Mucosa of stomach (tissue), 1 donor: ENCODE data around the gene TBX4.

ENCODE experiments used
- H3K27me3 ChIP-seq: one replicate; pipeline ENCODE4 v1.7.0; 2013; ENCODE audit warnings: mild to moderate bottlenecking, low read length; ENCODE audit not compliant: control insufficient read depth, insufficient read depth
- H3K36me3 ChIP-seq: one replicate; pipeline ENCODE4 v1.7.0; 2013; ENCODE audit warnings: low read length; ENCODE audit not compliant: control insufficient read depth, insufficient read depth
- H3K4me1 ChIP-seq: one replicate; pipeline ENCODE4 v1.7.0; 2013; ENCODE audit warnings: mild to moderate bottlenecking, low read length; ENCODE audit not compliant: control insufficient read depth, insufficient read depth
- H3K4me3 ChIP-seq: one replicate; pipeline ENCODE4 v1.7.0; 2013; ENCODE audit warnings: low read length
- H3K9ac ChIP-seq: one replicate; pipeline ENCODE4 v1.7.0; 2013; ENCODE audit warnings: mild to moderate bottlenecking, low read length, moderate library complexity
- H3K9me3 ChIP-seq: one replicate; pipeline ENCODE4 v1.7.0; 2013; ENCODE audit warnings: mild to moderate bottlenecking, low read length, moderate library complexity; ENCODE audit not compliant: control insufficient read depth
- donor health status: Pancreatic carcinoma.

TBX4 gene

DNA sequence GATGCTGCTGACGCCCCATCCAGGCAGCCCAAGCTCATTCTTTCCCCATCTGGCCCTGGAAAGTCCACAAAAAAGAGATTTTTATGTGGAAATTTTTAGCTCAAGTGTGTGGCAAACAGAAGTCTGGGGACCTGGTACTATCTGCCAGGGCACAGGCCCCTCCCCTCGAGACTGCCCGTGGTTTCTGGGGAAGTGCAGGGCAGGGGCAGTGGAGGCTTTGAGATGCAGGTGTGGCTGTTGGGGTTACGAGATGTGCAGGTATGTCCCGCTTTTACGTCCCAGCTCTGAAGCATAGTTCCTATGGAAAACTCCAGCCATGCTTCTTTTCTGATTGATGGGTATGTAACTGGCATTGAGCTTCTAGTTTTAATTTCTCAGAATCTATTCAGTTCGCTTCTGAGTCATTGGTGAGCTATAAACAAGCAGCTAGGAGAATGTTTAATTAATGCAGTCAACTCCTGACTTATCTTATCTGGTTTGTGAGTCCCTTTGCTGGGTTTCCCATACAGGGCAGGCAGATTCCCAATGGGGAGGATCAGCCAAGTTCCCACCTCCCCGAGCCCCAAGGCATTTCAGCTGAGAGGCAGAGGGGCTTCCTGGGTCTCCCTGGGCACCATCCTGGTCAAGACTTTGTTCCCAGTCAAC, 16.2 kb downstream of the TBX4 start:
- H3K36me3 ChIP-seq: no peaks in the 10 kb centered on the region
- no peak overlapping the region for H3K4me3 ChIP-seq
- no peak overlapping the region for H3K9ac ChIP-seq
- H3K27me3 ChIP-seq: peaks cover 13% of the 10 kb centered on the region
- H3K4me1 ChIP-seq: peaks cover 22% of the 10 kb centered on the region
- H3K9me3 ChIP-seq: no peaks in the 10 kb centered on the region

DNA sequence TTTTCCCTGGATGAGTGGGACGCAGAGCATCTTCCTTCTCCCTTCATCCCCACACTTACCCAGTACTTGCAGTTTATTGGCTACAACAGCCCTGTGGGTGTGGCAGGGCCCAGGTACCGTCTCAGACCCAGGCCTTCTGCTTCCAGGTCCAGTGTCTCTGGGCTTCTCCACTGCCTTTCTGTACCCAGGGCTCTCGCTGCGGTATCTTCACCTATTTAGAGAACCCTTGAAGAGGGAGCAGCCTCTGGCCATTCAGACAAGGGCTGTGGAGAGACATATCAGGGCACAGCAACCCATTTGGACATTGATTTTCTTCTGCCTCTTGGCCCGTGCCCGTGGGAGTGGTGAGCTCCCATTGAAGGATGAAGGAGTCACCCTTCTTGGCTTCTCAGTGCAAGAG, 17.3 kb downstream of the TBX4 start:
- Histone ChIP-seq H3K4me3 (no peak overlapping the region), H3K36me3 (no peaks in the 10 kb centered on the region), H3K9ac (no peak overlapping the region), H3K4me1 (peaks cover 22% of the 10 kb centered on the region), H3K27me3 (peaks cover 11% of the 10 kb centered on the region), H3K9me3 (no peaks in the 10 kb centered on the region)

DNA sequence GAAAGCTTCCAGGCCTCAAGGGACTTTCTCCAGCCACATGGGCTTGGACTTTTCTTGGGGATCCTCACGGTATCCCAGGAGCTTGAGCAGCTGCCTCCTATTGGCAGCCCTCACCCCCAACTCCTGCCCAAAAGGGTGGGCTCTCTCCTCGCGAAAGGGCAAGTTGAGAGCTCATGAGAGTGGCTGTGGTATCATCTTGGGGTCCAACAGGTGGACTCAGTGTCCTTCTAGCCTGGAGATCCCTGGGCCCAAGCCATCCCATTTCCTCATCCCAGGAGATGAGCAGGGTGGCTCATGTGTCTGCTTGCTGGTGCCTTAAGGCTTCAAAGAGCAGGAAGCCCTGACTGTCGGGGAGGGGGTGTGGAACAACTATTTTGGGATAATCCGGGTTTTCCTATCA, 17.7 kb downstream of the TBX4 start:
- no peaks in the 10 kb centered on the region for H3K36me3 ChIP-seq
- peaks cover 22% of the 10 kb centered on the region for H3K4me1 ChIP-seq
- H3K9me3 ChIP-seq: no peaks in the 10 kb centered on the region
- no peak overlapping the region for H3K9ac ChIP-seq
- H3K4me3 ChIP-seq: no peak overlapping the region
- peaks cover 11% of the 10 kb centered on the region for H3K27me3 ChIP-seq

DNA sequence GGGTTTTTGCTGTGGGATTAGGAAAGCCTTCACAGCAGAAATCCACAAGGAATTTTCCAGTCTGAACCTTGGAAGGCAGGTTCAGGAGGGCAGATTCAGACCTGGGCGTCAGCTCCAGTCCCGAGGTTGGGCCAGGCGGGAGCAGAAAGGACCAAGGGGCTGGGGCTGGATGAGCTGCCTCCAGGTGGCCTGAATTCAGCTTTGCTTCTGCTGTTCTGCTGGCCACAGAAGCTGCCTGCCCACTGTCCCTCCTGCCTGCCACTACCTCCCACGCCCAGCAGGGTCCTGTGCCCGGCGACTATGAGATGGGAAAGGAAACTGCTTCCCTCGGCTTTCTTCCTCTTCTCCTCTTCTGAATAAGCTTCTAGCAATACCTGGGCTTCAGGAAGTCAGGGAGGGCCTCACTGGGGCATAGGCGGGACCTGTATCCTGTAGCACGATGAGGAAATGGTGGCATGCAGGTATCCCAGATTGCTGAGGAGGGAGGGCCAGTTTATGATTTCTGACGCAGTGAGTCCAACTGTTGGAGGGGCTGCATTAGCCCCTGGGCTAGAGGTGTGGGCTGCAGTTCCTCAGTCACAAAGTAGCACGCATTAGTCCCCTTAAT, 18.4 kb downstream of the TBX4 start:
- peaks cover 22% of the 10 kb centered on the region for H3K4me1 ChIP-seq
- H3K4me3 ChIP-seq: no peak overlapping the region
- H3K9ac ChIP-seq: no peak overlapping the region
- H3K36me3 ChIP-seq: no peaks in the 10 kb centered on the region
- H3K27me3 ChIP-seq: peaks cover 15% of the 10 kb centered on the region
- no peaks in the 10 kb centered on the region for H3K9me3 ChIP-seq

DNA sequence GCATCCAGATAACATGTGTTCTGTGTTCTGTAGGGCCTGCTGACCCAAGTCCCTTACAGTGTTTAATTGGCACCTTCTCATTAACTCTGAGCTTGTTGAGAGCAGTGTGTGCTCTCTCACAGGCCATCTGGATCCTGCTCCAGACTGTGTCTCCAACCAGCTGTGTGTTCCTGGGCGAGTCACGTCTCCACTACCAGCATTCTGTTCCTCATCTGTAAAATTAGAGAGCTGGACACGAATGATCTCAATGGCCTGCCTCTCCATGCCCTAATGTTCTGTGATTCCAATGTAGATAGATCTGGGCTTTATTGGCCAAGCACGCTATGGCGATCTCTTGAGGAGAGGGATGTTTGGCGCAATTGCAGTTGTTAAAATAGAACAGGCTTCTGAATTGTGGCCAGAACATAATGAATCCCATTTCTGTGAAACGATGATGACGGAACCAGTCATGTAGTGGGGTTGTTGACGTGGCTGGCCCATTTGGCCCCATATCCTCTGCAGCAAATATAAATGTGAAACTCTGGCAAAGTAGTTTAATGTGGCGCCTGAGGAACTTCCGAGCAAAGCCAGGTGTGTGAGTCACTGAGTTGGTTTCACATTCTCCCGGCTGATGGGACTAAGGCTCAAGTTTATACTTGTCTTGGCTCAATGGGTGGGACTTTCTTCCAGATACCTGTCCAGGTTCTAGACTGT, 22.2 kb downstream of the TBX4 start:
- Histone ChIP-seq H3K36me3 (no peaks in the 10 kb centered on the region), H3K4me3 (no peak overlapping the region), H3K9me3 (no peaks in the 10 kb centered on the region), H3K4me1 (no peaks in the 10 kb centered on the region), H3K27me3 (peaks cover 26% of the 10 kb centered on the region), H3K9ac (no peak overlapping the region)

DNA sequence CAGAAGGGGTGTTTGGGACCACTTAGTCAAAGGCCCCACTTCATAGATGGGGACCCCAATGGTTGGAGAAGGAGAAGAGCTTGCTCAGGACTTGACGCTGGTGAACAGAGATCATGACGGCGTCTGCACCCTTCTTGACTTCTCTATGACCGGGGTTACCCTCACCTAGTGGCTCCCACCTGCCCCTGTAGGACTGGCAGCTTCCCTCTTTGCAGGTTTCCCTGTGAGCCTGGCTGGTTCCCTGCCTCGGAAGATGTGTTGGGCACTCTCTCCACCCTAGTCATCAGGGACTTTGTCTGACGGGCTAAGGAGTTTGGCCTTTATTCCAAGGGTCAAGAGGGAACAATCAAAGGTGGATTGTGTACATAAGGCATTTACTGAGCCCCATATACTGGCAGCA, 22.7 kb downstream of the TBX4 start:
- Histone ChIP-seq H3K4me3 (no peak overlapping the region), H3K9ac (no peak overlapping the region), H3K4me1 (no peaks in the 10 kb centered on the region), H3K9me3 (no peaks in the 10 kb centered on the region), H3K36me3 (no peaks in the 10 kb centered on the region), H3K27me3 (peaks cover 24% of the 10 kb centered on the region)

DNA sequence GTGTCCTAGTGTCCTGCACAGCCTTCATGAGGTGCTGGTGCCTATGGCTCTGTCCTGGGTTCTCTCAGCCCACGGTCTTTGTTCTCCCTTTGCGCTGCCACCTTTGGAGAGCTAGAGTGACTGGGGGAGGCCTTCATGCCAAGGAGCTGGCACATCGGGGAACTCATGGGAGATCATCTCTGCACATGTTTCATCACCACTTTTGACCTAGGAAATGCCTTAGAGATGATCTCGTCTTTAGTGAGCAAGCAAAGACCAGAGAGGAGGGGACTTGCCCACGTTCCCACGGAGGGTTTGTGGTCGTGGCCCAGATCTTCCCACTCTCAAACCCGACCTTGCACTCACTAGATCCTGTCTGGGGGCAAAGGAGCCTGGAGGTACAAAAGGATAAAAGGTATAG, 23.5 kb downstream of the TBX4 start:
- Histone ChIP-seq H3K9me3 (no peaks in the 10 kb centered on the region), H3K4me1 (no peaks in the 10 kb centered on the region), H3K9ac (no peak overlapping the region), H3K27me3 (peaks cover 20% of the 10 kb centered on the region), H3K36me3 (no peaks in the 10 kb centered on the region), H3K4me3 (no peak overlapping the region)

DNA sequence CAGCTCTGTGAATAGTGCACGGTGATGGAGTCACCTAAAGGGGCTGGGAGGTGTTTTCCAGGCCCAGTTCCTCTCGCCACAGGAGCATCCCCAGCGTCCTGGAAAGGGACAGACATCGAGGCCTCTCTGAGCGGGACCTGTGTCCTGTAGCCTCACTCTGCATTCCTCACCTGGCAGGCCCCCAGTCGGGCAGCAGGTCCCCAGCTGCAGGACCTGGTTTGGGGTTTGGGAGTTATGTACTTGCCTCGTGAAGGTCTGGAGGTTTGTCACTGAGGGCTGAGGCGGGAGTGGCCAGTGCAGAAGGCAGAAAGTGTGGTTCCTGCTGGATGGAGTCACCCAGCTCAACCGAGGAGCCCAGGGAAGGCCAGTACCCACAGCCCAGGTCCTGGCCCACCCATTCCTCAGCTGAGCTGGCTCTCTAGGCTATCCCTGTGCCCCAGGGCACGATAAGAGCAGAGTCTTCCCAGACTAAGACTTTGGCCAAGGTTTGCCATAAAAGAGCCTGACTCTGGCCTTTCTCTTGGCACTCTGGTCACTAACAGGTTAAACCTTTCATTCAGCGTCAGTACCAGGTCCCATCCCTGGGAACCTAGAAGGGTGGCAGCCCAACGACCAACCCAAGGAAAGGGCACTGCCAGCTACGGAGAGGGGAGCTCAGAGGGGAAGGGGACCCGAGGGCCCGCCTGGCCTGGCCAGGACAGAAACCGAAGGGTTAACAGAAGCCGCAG, 24.4 kb downstream of the TBX4 start:
- H3K9ac ChIP-seq: no peak overlapping the region
- H3K4me3 ChIP-seq: no peak overlapping the region
- no peaks in the 10 kb centered on the region for H3K9me3 ChIP-seq
- H3K4me1 ChIP-seq: no peaks in the 10 kb centered on the region
- H3K27me3 ChIP-seq: peaks cover 20% of the 10 kb centered on the region
- H3K36me3 ChIP-seq: no peaks in the 10 kb centered on the region

DNA sequence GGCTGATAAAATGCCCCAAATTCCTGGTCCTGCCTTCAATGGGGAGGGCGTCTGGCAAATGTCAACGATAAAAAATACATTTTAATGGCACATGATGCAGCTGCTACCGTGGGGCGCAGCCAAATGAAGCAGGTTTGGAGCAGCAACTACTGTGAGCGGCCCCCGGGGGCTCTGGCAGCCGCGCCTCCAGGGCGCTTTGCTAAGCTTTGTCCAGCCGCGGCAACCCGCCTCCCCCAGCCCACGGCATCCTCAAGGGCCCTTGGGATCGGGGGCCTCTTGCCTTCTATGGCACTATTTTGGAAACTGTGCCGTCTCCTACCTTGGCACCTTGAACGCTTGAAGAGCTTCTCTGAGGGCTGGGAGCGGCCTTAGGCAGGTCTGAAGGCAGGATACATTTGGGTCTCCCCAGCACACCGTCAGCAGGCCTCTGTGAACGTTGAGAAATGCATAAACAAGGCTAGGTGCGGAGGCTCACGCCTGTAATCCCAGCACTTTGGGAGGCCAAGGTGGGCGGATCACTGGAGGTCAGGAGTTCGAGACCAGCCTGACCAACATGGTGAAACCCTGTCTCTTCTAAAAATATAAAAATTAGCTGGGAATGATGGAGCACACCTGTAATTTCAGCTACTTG, 25.1 kb downstream of the TBX4 start:
- H3K4me1 ChIP-seq: no peaks in the 10 kb centered on the region
- no peak overlapping the region for H3K4me3 ChIP-seq
- peaks cover 20% of the 10 kb centered on the region for H3K27me3 ChIP-seq
- H3K9me3 ChIP-seq: no peaks in the 10 kb centered on the region
- H3K9ac ChIP-seq: no peak overlapping the region
- no peaks in the 10 kb centered on the region for H3K36me3 ChIP-seq

DNA sequence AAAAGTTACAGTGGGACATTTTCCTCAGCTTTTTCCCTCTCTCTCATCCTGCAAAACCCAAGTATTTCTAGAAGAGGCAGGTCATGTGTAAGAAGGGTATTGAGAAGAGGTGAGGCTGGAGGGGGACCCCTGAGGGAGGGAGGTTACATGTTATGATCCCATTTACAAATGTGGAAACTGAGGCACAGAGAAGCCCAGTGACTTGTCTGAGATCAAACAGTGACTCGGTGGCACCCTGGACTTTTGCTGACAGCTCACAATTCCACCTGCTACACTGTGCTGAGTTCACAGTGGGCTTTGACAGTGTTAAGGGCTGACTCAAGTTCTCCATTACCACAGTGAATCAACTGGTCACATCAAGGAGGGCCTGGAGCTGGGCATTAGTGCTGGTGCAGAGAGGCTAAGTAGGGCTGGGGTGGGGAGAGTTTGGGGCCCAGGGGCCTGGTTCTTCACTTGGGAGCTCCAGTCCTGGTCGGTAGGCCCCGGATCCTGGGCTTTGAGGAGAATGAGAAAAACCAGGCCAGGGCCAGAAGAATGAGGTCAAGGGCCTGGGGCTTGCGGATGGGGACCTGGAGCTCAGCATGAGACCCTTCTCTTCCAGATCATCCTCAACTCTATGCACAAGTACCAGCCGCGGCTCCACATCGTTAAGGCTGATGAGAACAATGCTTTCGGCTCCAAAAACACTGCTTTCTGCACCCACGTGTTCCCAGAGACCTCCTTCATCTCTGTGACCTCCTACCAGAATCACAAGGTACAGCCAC, 26.0 kb downstream of the TBX4 start:
- Histone ChIP-seq H3K9me3 (no peaks in the 10 kb centered on the region), H3K4me3 (no peak overlapping the region), H3K27me3 (peaks cover 20% of the 10 kb centered on the region), H3K9ac (no peak overlapping the region), H3K36me3 (no peaks in the 10 kb centered on the region), H3K4me1 (no peaks in the 10 kb centered on the region)

DNA sequence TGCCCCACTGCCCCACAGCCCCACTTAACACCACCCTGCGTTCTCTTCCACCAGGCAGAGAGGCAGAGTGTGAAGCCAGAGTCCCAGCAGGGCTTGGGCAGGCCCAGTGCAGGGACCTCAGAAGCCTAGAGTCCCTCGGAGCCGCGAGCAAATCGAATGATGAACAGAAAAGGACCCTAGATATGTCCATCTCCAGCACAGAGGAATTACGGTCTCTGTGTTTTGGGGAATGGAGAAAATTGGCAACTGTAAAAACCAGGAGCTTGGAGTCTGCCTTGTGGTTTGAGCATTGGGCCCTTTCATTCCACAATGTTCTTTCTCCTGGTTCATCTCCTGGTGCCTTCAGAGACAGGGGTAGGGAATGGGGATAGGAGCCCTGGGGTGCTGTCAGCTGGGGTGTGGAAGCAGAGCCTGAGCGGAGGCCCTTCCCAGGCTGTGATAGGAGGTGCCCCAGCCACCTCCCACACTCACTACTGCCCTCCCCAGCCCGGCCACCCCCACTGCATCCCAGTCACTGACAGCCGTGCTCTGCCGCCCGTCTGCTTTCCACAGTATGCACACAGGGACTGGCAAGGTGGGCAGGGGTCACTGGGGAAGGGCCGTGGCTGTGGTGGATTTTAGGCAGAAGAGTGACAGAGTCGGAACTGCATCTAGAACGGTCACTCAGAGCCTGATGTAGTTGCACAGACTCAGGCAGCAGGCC, 26.7 kb downstream of the TBX4 start:
- Histone ChIP-seq H3K9ac (no peak overlapping the region), H3K36me3 (no peaks in the 10 kb centered on the region), H3K4me3 (no peak overlapping the region), H3K9me3 (no peaks in the 10 kb centered on the region), H3K4me1 (no peaks in the 10 kb centered on the region), H3K27me3 (peaks cover 20% of the 10 kb centered on the region)
